Measurements from ENCODE around the gene KIF26B.

KIF26B gene

GRCh38 chr1:245461681-245462080, 306.9 kb downstream of the KIF26B start:
- H3K27ac ChIP-seq: no peak overlapping the region
- TF ChIP-seq CTCF (IDR thresholded peaks at IDR 0.05; ENCODE audit: low read depth, low read length, missing control alignments): no peak
- H3K4me3 ChIP-seq (ENCODE audit: low read depth, low read length): no peak overlapping the region
- H3K27me3 ChIP-seq (replicated peaks): no peaks in the 10 kb centered on the region
- in situ Hi-C loops (cut with HindIII; ENCODE audit: low pct_ligation_motif_present, low sequenced_read_pairs): no loop called here
- no peak for DNase-seq
- H3K36me3 ChIP-seq (replicated peaks): no peaks in the 10 kb centered on the region

- TF ChIP-seq CTCF (IDR thresholded peaks at IDR 0.05; ENCODE audit: low read depth, low read length, missing control alignments): no peak
- in situ Hi-C loops (cut with HindIII; ENCODE audit: low pct_ligation_motif_present, low sequenced_read_pairs): no loop called here
- no peak overlapping the region for H3K4me3 ChIP-seq (ENCODE audit: low read depth, low read length)
- H3K27ac ChIP-seq: no peak overlapping the region
- no peaks in the 10 kb centered on the region for H3K27me3 ChIP-seq (replicated peaks)
- no peak for DNase-seq
- no peaks in the 10 kb centered on the region for H3K36me3 ChIP-seq (replicated peaks)
Measured at GRCh38 chr1:245462161-245462560, 307.4 kb downstream of the KIF26B start.

GRCh38 chr1:245463392-245464165, 308.8 kb downstream of the KIF26B start:
- Histone ChIP-seq H3K36me3 (replicated peaks) (no peaks in the 10 kb centered on the region), H3K27ac (no peak overlapping the region), H3K4me3 (ENCODE audit: low read depth, low read length) (no peak overlapping the region), H3K27me3 (replicated peaks) (no peaks in the 10 kb centered on the region)
- no peak for DNase-seq
- no peak for TF ChIP-seq CTCF (IDR thresholded peaks at IDR 0.05; ENCODE audit: low read depth, low read length, missing control alignments)
- in situ Hi-C loops (cut with HindIII; ENCODE audit: low pct_ligation_motif_present, low sequenced_read_pairs): no loop called here

GRCh38 chr1:245464290-245464689, 309.5 kb downstream of the KIF26B start:
- TF ChIP-seq CTCF (IDR thresholded peaks at IDR 0.05; ENCODE audit: low read depth, low read length, missing control alignments): no peak
- Histone ChIP-seq H3K4me3 (ENCODE audit: low read depth, low read length) (no peak overlapping the region), H3K27me3 (replicated peaks) (no peaks in the 10 kb centered on the region), H3K36me3 (replicated peaks) (no peaks in the 10 kb centered on the region), H3K27ac (no peak overlapping the region)
- in situ Hi-C loops (cut with HindIII; ENCODE audit: low pct_ligation_motif_present, low sequenced_read_pairs): no loop called here
- no peak for DNase-seq

GRCh38 chr1:245465666-245466065, 310.9 kb downstream of the KIF26B start:
- Histone ChIP-seq H3K27ac (no peak overlapping the region), H3K4me3 (ENCODE audit: low read depth, low read length) (no peak overlapping the region), H3K36me3 (replicated peaks) (no peaks in the 10 kb centered on the region), H3K27me3 (replicated peaks) (no peaks in the 10 kb centered on the region)
- DNase-seq: no peak
- in situ Hi-C loops (cut with HindIII; ENCODE audit: low pct_ligation_motif_present, low sequenced_read_pairs): no loop called here
- no peak for TF ChIP-seq CTCF (IDR thresholded peaks at IDR 0.05; ENCODE audit: low read depth, low read length, missing control alignments)

GRCh38 chr1:245466261-245466660, 311.5 kb downstream of the KIF26B start:
- Histone ChIP-seq H3K4me3 (ENCODE audit: low read depth, low read length) (no peak overlapping the region), H3K27me3 (replicated peaks) (no peaks in the 10 kb centered on the region), H3K27ac (no peak overlapping the region), H3K36me3 (replicated peaks) (no peaks in the 10 kb centered on the region)
- in situ Hi-C loops (cut with HindIII; ENCODE audit: low pct_ligation_motif_present, low sequenced_read_pairs): no loop called here
- TF ChIP-seq CTCF (IDR thresholded peaks at IDR 0.05; ENCODE audit: low read depth, low read length, missing control alignments): no peak
- no peak for DNase-seq

Measured in brain microvascular endothelial cell (primary cell).